K562 (cell line): ENCODE results near the gene TMEM61. TPM values are rescaled to one million over a fixed set of nuclear protein-coding genes. Genes with fewer than 3 reads are reported as not detected.

ENCODE experiments used
- ATAC-seq: fragments of 200-7000 bp; cut with Tn5 transposase; 3 replicates; pipeline ENCODE4 v1.9.1; 2020; ENCODE audit warnings: moderate library complexity
- BruUV-seq: library from RNA; stranded (reverse); fragments of 400-500 nt; replicated peaks from 2 replicates; lab custom pipeline; 2021; lab: Mats Ljungman, UMichigan
- CTCF ChIA-PET: fragments of 300-600 bp; formaldehyde crosslinking; extraction: SDS; loops from one replicate; lab custom pipeline; 2021; ENCODE audit warnings: low intra/inter-chr PET ratio; lab: Yijun Ruan, JAX
- POLR2A ChIA-PET: fragments of 300-600, 350-650 bp; sonication (Branson Sonifier 250); formaldehyde crosslinking; extraction: SDS; loops from one replicate; lab custom pipeline; 2021; ENCODE audit warnings: antibody characterized with exemption, inconsistent platforms; lab: Yijun Ruan, JAX
- DNase-seq, 4 experiments: peaks; one replicate each; pipeline versions ENCODE4 v3.0.0 to v3.0.0-alpha.2; 2011 to 2018; ENCODE audit warnings: low spot score in 3 of 4, mixed read lengths in 3 of 4; ENCODE audit errors: extremely low read depth in 1 of 4
- FAIRE-seq: peaks from 2 replicates; lab custom pipeline; 2011; peaks lifted over from hg19 to GRCh38; lab: Jason Lieb, UNC
- H2AFZ ChIP-seq: 2 replicates; pipeline ENCODE4 v1.6.0; 2011; ENCODE audit warnings: low read depth, low read length, control low read depth, inconsistent platforms
- H3K27ac ChIP-seq: fragments of 200-600 bp; 3 replicates; pipeline ENCODE4 v1.8.0; 2011; ENCODE audit warnings: low read depth, mild to moderate bottlenecking, control low read depth, inconsistent platforms, low read length, moderate library complexity, mixed read lengths; ENCODE audit errors: extremely low read depth
- H3K27me3 ChIP-seq, 2 experiments: fragments of 300-600 bp in 1 of 2; 2 replicates in 1 of 2; 3 replicates in 1 of 2; pipeline versions ENCODE4 v1.6.0 to v1.8.0; 2011; ENCODE audit warnings: inconsistent platforms in 2 of 2, low read length in 2 of 2, mild to moderate bottlenecking in 1 of 2, mixed read lengths in 1 of 2, moderate library complexity in 1 of 2; ENCODE audit not compliant: control insufficient read depth in 2 of 2, insufficient read depth in 2 of 2
- H3K36me3 ChIP-seq: fragments of 300-600 bp; 3 replicates; pipeline ENCODE4 v1.8.0; 2011; ENCODE audit warnings: mild to moderate bottlenecking, low read length, inconsistent platforms; ENCODE audit not compliant: control insufficient read depth, insufficient read depth
- H3K4me1 ChIP-seq, 2 experiments: fragments of 200-600 bp in 1 of 2; replicated peaks in 1 of 2; 2 replicates in 1 of 2; 3 replicates in 1 of 2; pipeline versions ENCODE4 v1.5.1 to v1.8.0; 2011; ENCODE audit warnings: inconsistent platforms in 2 of 2, low read length in 2 of 2, mild to moderate bottlenecking in 1 of 2, mixed read lengths in 1 of 2, moderate library complexity in 1 of 2; ENCODE audit not compliant: control insufficient read depth in 2 of 2, insufficient read depth in 2 of 2
- H3K4me2 ChIP-seq: 2 replicates; pipeline ENCODE4 v1.6.1; 2011; ENCODE audit warnings: low read length, control low read depth, inconsistent platforms, mixed read lengths; ENCODE audit not compliant: insufficient read depth
- H3K4me3 ChIP-seq: fragments of 200-600 bp; sonication (generic), shearing (Covaris generic); 2 replicates; pipeline ENCODE4 v1.5.1; 2016; ENCODE audit warnings: control low read depth, inconsistent platforms
- H3K79me2 ChIP-seq: fragments of 200-600 bp; 3 replicates; pipeline ENCODE4 v1.8.0; 2011; ENCODE audit warnings: low read length, inconsistent platforms; ENCODE audit not compliant: control insufficient read depth, insufficient read depth
- H3K9ac ChIP-seq, 2 experiments: 2 replicates each; pipeline versions ENCODE4 v1.6.0 to v1.6.1; 2011; ENCODE audit warnings: low read depth in 2 of 2, low read length in 2 of 2, control low read depth in 1 of 2, inconsistent platforms in 1 of 2, mild to moderate bottlenecking in 1 of 2, mixed read lengths in 1 of 2; ENCODE audit not compliant: insufficient read depth in 1 of 2
- H3K9me1 ChIP-seq: one replicate; pipeline ENCODE4 v1.6.0; 2011; ENCODE audit warnings: inconsistent platforms, mild to moderate bottlenecking, low read length, moderate library complexity; ENCODE audit not compliant: control insufficient read depth, insufficient read depth
- H3K9me3 ChIP-seq: replicated peaks from 2 replicates; pipeline ENCODE4 v1.5.1; 2011; ENCODE audit warnings: low read depth, low read length, inconsistent platforms; ENCODE audit not compliant: control insufficient read depth, insufficient read depth
- H4K20me1 ChIP-seq: replicated peaks from 2 replicates; pipeline ENCODE4 v1.6.1; 2011; ENCODE audit warnings: low read length, inconsistent platforms, mixed read lengths; ENCODE audit not compliant: control insufficient read depth, insufficient read depth
- BCOR ChIP-seq: fragments of 450-650 bp; IDR thresholded peaks from 2 replicates; pipeline ENCODE4 v1.6.1; 2016
- RBM25 ChIP-seq: fragments of 200-400 bp; formaldehyde crosslinking; IDR thresholded peaks from 2 replicates; pipeline ENCODE4 v1.6.1; 2018; ENCODE audit warnings: low read length, low read depth, moderate library complexity; ENCODE audit not compliant: severe bottlenecking
- RHOXF2B ChIP-seq: fragments of 250-450 bp; sonication (Bioruptor Pico); conservative IDR thresholded peaks from 2 replicates; pipeline ENCODE4 v1.5.1; 2021
- ZFP36 ChIP-seq: fragments of 150-350 bp; IDR thresholded peaks from 2 replicates; pipeline ENCODE4 v1.6.1; 2018; ENCODE audit warnings: low read length, low read depth; ENCODE audit not compliant: partially characterized antibody
- ZNF146 ChIP-seq: IDR thresholded peaks from one replicate; pipeline ENCODE4 v1.6.1; 2018; ENCODE audit warnings: missing compliant biosample characterization; ENCODE audit not compliant: unreplicated experiment
- ZNF24 ChIP-seq: fragments of 450-650 bp; IDR thresholded peaks from 2 replicates; pipeline ENCODE4 v1.6.1; 2016
- ZNF445 ChIP-seq: fragments of 250-450 bp; sonication (Bioruptor Pico); IDR thresholded peaks from 2 replicates; pipeline ENCODE4 v1.4.0; 2020; ENCODE audit warnings: low read depth, mild to moderate bottlenecking, moderate library complexity
- WGBS: fragments of 100-300 bp; shearing (Covaris generic); methylation state at CpG from one replicate; pipeline ENCODE4 v1.1.6; 2016; ENCODE audit warnings: low coverage, mixed read lengths; ENCODE audit not compliant: insufficient coverage; ENCODE audit errors: missing lambda C conversion rate; 5-methylcytosine and 5-hydroxymethylcytosine counted together
- in situ Hi-C: fragments of 300-500 bp; cut with MboI; formaldehyde crosslinking; loops from 4 replicates; pipeline ENCODE4 v1.15.0; 2018; ENCODE audit warnings: inconsistent platforms, mixed read lengths
- intact Hi-C: fragments of 100-400 bp; cut with micrococcal nuclease; formaldehyde crosslinking; loops from 2 replicates; pipeline ENCODE4 v1.14.2; 2022
- polyA plus RNA-seq, 8 experiments: library from polyadenylated mRNA; depleted of rRNA in 4 of 8; stranded (reverse) in 5 of 8; unstranded in 3 of 8; fragments of >200 nt; fragmentation: Nextera tagmentation in 2 of 8; fragmentation: Illumina TruSeq in 1 of 8; extraction: Ambion mirVana in 2 of 8; extraction: Trizol in 1 of 8; gene quantifications; 2 replicates each; pipeline versions ENCODE4 v1.2.1 to v1.2.3, GENCODE V29; 2011 to 2014; ENCODE audit warnings: inconsistent platforms in 1 of 8, missing spikeins in 1 of 8
- total RNA-seq, 7 experiments: library from RNA; depleted of rRNA in 6 of 7; stranded (reverse); fragments of >200 nt in 6 of 7; fragmentation: Illumina TruSeq in 2 of 7; extraction: Trizol in 2 of 7; gene quantifications; 2 replicates each; pipeline versions ENCODE4 v1.2.1 to v1.2.3, GENCODE V29; 2011 to 2021; ENCODE audit warnings: low replicate concordance in 1 of 7

TMEM61 gene
- total and polyA plus RNA-seq, 9 of the 15 experiments (the other 6 are each of a cell fraction or from before 2014, with no cell fraction given) = not detected

DNA sequence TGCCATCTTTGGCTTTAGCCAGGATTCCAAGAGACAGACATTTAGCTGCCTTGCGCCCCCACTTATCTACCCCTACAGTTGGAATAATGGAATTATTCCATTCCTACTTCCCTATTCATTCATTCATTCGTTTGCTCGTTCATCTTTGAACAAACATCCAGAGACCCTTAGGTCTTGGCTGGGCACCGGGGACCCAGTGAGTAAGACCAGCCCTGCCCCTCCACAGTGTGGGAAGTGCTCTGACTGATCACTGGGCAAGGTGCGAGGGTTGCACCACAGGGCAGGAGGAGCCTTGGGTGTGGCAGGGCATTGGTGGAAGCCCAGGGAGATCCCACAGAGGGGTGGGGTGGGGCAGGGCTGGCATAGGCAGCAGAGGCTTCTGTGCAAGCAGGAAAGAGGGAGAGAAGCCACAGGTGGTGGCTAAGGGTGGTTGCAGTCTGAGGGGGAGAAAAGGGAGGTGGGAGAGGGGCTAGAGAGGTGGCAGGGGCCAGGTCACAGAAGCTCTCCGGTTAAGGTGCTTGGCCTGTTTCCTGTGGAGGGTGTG, 35.0 kb upstream of the TMEM61 start:
- Histone ChIP-seq H3K27ac (no peak overlapping the region), H3K4me1 (peaks cover 0 to 4% of the 10 kb centered on the region in 2 experiments; a peak in 3 of 5 replicates), H4K20me1 (no peaks in the 10 kb centered on the region), H3K36me3 (no peaks in the 10 kb centered on the region), H3K4me3 (no peak overlapping the region), H3K9me3 (no peaks in the 10 kb centered on the region), H2AFZ (no peak overlapping the region), H3K79me2 (no peaks in the 10 kb centered on the region), H3K27me3 (peaks cover 3 to 18% of the 10 kb centered on the region in 2 experiments; a peak in 3 of 5 replicates), H3K4me2 (no peak overlapping the region; the same call in 1 of the 2 replicates)
- ATAC-seq = 0 out of 3 replicates have a peak, but pooled peaks have one; percentile 11
- POLR2A ChIA-PET = interaction anchor here (0.5 to 1.0 kb wide), 6 partner anchors 20 to 386 kb away, joined by 3 to 4 read pairs (median 4); no protein-coding TSS in a partner anchor
- DNase-seq = no peak
- FAIRE-seq = no peak
- in situ Hi-C loops (no loop called here), intact Hi-C loops (loop anchor here (1.0 kb wide), 1 partner anchor 77 kb away; no protein-coding TSS in a partner anchor)
- no TSS peak for BruUV-seq
- 5% methylated on average over 6 of the region's 6 CpGs for WGBS
- TF ChIP-seq ZNF445 (CRISPR knock-in tag) (no peak), ZNF24 (peak; percentile 1), RHOXF2B (CRISPR knock-in tag) (no peak)
- TF ChIP-seq, all 486 proteins: peak for 1
- H3K9me1 ChIP-seq = no peaks in the 10 kb centered on the region
- CTCF ChIA-PET = interaction anchor here (1.7 kb wide), 1 partner anchor 50 kb away, joined by 9 read pairs; no protein-coding TSS in a partner anchor
- peak overlapping the region in 1 of 2 experiments; percentile 52; a peak in 1 of 4 replicates for H3K9ac ChIP-seq

DNA sequence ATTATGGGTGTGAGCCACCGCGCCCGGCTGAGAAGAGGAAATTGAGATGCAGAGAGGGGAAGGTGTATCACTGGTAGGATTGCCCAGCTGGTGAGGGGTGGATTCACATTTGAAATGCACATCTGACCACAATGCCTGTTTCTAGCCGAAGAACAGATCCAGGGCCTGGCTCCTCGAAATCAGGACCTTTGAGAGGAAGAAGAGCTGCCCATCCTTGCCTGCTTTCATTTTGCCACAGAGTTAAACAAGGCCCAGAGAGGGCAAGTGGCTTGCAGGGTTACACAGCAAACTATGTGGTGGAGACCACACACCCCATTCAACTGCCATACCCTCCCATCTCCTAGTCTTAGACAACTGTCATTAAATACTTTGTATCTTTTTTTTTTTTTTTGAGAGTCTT, 32.9 kb upstream of the TMEM61 start:
- ChIA-PET CTCF (no interaction called here), POLR2A (interaction anchor here (0.6 to 0.7 kb wide), 5 partner anchors 18 to 96 kb away, joined by 3 to 5 read pairs (median 3); no protein-coding TSS in a partner anchor)
- Histone ChIP-seq H4K20me1 (no peaks in the 10 kb centered on the region), H3K4me3 (no peak overlapping the region), H3K27ac (no peak overlapping the region), H3K9me1 (no peaks in the 10 kb centered on the region), H3K79me2 (no peaks in the 10 kb centered on the region), H3K9me3 (no peaks in the 10 kb centered on the region), H3K36me3 (no peaks in the 10 kb centered on the region), H2AFZ (no peak overlapping the region), H3K4me2 (no peak overlapping the region), H3K27me3 (peaks cover 0 to 18% of the 10 kb centered on the region in 2 experiments; a peak in 3 of 5 replicates), H3K4me1 (peaks cover 0 to 7% of the 10 kb centered on the region in 2 experiments; a peak in 3 of 5 replicates), H3K9ac (no peak overlapping the region)
- TF ChIP-seq ZFP36 (peak; percentile 11), BCOR (0 out of 2 replicates have a peak, but pooled peaks have one; percentile 21), RBM25 (peak; percentile 7), ZNF146 (CRISPR knock-in tag) (no peak)
- ATAC-seq (no peak), DNase-seq (no peak), FAIRE-seq (no peak)
- BruUV-seq = no TSS peak
- in situ Hi-C loops = no loop called here
- 2% methylated on average over 5 of the region's 5 CpGs for WGBS
- intact Hi-C loops = no loop called here
